ENCODE data around the gene DPH5.
"Not testable (repeated sequence)": the region's sequence is repeated elsewhere in the genome, so short reads cannot be mapped to it uniquely, and the experiment has no call there.

DPH5 gene

DNA sequence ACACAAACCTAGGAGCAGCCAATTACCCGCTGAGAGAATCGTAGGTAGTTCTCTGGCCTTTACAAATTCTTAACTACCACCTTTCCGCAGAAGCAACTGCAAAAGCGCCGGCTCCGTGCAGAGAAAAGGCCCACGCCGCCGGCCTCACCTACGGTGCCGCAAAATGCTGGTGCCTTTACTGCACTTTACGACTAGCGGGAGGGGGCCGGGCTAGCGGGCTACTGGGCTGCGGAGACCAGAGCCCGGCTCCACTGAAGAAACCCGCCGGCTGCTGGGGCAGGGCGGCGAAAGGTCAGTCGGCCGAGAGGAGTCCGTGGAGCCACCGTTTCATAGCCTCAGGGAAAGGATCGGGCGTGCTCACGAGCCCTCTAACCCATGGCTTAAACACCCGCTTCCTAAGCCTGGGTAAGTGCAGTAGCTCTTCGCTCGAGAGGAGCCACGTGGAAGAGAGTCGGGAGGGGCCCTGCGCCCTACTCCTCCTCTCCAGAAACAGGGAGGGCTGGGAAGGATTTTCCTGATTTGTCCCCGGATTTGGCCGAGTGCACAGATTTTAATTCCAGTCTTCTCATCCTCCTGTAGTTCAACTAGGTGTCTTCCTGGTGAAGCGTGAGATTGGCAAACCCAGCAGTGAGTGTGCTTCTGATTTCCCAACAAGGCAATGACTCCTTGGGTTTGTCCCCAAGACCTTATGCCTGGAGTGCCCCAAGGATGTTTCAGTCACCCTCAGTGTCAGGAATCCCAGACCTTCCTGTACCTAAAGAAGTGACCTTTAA lies at the start of gene DPH5:
Gene DPH5, minus strand, starts transcription at position 128 of the 773 bp plus-strand sequence. CDS start 341 bp downstream, outside the sequence.
- DNase-seq, result peak; percentile 88

- DNase-seq, result peak; percentile 45
These were observed 48.3 kb upstream of the DPH5 start for GRCh38 chr1:101073836-101074235.

- DNase-seq, result no peak
These were observed 45.9 kb upstream of the DPH5 start for GRCh38 chr1:101071470-101071891.

- no peak for DNase-seq
These were observed 43.6 kb upstream of the DPH5 start for GRCh38 chr1:101069158-101069557.

DNA sequence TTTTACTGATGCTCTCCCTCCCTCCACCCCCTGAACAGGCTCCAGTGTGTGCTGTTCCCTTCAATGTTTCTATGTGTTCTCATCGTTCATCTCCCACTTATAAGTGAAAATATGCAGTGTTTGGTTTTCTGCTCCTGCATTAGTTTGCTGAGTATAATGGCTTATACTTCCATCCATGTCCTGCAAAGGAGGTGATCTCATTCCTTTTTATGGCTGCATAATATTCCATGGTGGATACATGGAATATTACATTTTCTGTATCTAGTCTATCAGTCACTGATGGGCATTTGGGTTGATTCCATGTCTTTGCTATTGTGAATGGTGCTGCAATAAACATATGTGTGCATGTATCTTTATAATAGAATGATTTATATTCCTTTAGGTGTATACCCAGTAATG lies 41.4 kb upstream of the DPH5 start:
- DNase-seq, result not testable (repeated sequence)

GRCh38 chr1:101066260-101066936 lies 40.8 kb upstream of the DPH5 start:
- no peak for DNase-seq

- no peak for DNase-seq
These were observed 40.0 kb upstream of the DPH5 start for GRCh38 chr1:101065575-101065974.

DNA sequence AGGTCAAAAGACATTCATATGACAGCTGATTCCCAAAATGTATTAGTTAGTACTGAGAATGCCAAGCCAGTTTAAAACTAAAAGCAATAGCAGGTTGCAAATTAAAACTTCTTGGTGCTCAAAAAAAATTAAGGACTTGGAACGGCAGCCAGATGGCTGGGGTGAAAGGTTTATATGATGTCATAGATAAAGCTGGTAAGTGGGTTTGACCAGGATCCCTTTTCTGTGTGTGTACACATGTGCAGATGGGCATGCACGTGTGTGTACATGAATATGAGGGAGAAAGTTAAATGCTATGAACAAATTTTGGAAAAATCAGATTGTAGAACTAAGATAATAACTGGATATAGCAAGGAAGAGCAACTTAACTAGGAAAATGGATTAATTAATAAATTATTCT lies 39.1 kb upstream of the DPH5 start:
- no peak for DNase-seq

DNA sequence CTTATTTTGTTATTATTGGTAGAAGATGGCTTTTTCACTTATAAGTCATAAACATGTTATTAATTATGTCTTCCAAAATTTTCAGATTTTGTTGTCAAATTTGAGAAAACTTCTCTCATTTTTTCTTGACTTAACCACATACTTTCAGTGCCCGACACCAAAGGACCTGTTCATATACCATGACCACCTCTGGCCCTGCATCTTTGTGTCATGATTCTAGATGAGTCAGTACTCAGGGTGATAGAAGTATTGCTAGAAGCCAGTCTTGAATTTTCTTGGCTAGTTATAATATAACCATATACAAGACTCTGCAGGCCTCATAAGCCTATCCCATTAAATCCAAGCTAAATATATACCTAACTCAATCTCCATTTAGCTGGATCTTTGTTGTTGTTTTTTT lies 35.4 kb upstream of the DPH5 start:
- DNase-seq, result no peak

DNA sequence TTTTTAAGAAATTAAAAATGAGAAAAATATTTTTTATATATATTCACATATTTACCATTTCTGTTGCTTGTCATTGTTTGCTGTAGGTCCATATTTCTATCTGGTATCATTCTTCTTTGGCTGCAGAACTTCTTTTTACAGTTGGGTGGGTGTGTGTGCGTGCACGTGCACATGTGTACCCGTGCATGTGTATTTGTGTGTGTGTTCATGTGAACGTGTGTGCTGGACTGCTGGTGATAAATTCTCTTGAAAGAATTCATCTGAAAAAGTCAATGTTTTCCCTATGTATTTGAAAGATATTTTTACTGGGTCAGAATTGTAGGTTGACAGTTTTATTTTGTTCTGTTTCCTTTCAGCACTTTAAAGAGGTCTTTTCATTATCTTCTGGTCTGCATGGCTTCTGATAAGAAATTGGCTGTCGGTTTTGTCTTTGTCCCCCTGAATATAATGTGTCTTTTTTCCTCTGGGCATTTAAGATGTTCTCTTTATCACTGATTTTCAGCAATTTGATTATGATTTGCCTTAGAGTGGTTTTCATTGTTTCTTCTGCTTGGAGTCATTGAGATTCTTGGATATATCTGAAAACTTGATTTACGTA lies 34.5 kb upstream of the DPH5 start:
- DNase-seq, result no peak

- no peak for DNase-seq
These were observed 30.0 kb upstream of the DPH5 start for GRCh38 chr1:101055623-101056022.

DNA sequence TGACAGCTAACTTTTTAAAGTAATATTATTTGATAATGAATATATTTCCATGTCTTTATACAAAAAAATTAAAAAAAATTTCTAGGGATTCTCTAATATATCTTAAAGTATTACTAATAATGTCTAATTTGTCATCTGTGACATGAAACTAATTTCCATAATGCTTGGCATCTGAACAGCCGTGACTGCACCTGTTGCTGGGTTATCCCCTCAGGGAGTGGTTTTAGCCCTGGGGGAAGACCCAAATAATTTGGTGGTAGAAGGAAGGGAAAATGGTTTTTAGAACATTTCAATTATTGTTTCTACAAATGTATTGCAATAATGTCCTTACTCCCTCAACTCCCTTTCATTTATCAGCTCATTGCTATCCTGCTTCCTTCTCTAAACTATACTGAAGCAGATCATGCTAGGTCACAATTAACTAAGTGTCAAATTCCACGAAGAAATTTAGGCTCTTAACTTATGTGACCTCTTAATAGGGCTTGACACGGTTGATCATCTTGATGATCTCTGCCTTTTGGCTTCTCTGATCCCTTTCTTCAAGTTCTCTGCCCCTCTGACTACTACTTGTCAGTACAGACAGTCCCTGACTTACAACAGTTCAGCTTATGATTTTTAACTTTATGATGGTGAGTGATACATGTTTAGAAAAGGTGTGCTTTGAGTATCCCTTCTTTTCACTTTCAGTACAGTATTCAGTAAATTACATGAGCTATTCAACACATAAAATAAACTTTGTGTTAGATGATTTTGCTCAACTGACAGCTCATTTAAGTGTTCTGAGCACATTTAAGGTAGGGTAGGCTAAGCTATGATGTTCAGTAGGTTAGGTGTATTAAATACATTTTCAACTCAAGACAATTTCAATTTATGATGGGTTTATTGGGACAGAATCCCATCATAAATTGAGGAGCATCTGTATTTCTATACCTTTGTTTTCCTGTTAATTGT lies 26.4 kb upstream of the DPH5 start:
- DNase-seq, result no peak

- DNase-seq, result no peak
These were observed 25.3 kb upstream of the DPH5 start for GRCh38 chr1:101050869-101051268.

DNA sequence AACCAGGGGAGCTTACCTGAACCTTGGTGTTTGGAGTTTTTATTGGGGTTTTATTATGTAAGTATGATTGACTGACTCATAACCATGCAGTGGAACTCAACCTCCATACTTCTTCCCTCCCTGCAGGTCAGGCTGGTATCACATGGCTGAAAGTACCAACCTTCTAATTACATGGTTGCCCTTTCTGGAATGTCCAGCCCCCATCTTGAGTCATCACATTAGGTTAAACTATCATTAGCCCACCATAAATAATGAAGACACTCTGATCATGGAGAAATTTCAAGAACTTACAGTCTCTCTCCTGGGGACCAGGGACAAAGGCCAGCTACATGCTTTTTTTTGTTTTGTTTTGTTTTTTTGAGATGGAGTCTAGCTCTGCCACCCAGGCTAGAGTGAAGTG lies 19.2 kb upstream of the DPH5 start:
- DNase-seq, result no peak

GRCh38 chr1:101044259-101044658 lies 18.7 kb upstream of the DPH5 start:
- DNase-seq, result no peak

- DNase-seq, result no peak
These were observed 18.2 kb upstream of the DPH5 start for GRCh38 chr1:101043776-101044175.

- no peak for DNase-seq
These were observed 15.7 kb upstream of the DPH5 start for GRCh38 chr1:101041300-101041699.

DNA sequence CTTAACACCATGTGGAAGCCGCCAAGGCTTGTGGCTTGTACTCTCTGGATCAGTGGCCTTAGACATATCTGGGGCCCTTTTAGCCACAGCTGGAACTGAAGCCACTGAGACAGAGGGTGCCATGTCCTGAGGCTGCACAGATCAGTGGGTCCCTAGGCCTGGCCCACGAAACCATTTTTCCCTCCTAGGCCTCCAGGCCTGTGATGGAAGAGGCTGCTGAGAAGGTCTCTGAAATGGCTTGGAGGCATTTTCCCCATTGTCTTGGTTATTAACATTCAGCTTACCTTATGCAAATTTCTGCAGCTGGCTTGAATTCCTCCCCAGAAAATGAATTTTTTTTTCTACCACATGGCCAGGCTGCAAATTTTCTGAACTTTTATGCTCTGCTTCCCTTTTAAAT lies 15.1 kb upstream of the DPH5 start:
- no peak for DNase-seq

DNA sequence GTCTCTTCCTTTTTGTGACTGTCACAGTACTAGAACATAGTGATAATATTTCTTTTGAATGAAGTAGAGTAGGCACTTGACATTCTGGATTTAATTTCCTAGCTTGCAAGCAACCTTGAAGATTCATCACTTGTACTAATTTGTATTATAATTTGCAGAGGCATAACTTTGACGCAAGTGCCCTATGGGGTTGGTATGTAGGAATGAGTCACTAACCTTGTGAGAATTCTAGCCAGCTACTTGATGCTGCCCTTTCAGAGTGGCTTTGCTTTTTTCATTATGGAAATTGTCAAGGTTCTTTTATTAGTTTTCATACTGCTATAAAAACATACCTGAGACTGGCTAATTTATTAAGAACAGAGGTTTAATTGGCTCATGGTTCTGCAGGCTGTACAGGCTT lies 13.7 kb upstream of the DPH5 start:
- no peak for DNase-seq

GRCh38 chr1:101037316-101037715 lies 11.7 kb upstream of the DPH5 start:
- DNase-seq, result no peak

GRCh38 chr1:101033017-101033416 lies 7.4 kb upstream of the DPH5 start:
- DNase-seq, result no peak

DNA sequence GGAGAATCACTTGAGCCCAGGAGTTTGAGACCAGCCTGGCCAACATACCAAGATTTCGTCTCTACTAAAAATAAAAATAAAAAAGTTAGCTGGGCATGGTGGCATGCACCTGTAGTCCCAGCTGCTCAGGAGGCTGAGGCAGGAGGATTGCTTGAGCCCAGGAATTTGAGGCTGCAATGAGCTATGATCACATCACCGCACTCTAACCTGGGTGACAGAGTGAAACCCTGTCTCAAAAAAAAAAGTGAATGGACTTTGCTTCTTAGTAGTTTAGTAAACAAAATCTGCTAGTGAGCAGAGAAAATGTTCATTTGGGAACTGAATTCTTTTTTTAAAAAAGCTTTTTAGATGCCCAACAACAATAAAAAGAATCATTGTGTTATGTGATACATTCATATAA lies 6.5 kb upstream of the DPH5 start:
- not testable (repeated sequence) for DNase-seq

DNA sequence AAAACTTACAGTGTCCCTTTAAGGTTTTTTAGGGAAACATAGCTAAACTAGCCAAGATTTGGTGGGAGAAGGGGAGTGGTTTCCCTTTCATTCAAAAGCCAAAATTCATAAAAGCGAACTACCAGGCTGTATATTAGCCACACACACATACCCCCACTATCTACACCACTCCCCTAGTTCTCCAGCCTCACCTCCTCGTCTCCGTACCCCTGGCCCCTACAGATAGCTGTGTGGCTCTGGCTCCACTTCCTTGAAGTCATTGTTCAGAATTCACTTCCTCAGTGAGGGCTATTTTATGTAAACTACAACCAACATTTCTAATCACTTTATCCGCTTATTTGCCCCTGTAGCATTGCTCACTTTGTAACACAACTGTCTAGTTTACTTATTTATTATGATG lies 5.3 kb upstream of the DPH5 start:
- no peak for DNase-seq
